HepG2 (cell line): ENCODE data around the gene UBR3. TPM values are rescaled to one million over a fixed set of nuclear protein-coding genes. Genes with fewer than 3 reads are reported as not detected.

Experiments
- ESRRA ChIP-seq: sonication (generic); formaldehyde crosslinking; IDR thresholded peaks from 2 replicates; pipeline ENCODE4 v1.5.1; 2020; ENCODE audit warnings: mild to moderate bottlenecking, low read depth, missing genetic modification reagents
- KAT8 ChIP-seq: IDR thresholded peaks from 2 replicates; pipeline ENCODE4 v1.6.1; 2016; ENCODE audit warnings: missing genetic modification reagents, missing compliant biosample characterization
- PCBP1 ChIP-seq: fragments of 200-400 bp; formaldehyde crosslinking; IDR thresholded peaks from 2 replicates; pipeline ENCODE4 v1.6.1; 2017; ENCODE audit warnings: mild to moderate bottlenecking, low read depth, low read length, borderline replicate concordance
- PTBP1 ChIP-seq: fragments of 200-400 bp; formaldehyde crosslinking; IDR thresholded peaks from 2 replicates; pipeline ENCODE4 v1.6.1; 2018; ENCODE audit warnings: low read length, low read depth; ENCODE audit not compliant: poor library complexity, severe bottlenecking
- SALL2 ChIP-seq: sonication (generic); formaldehyde crosslinking; IDR thresholded peaks from 2 replicates; pipeline ENCODE4 v1.8.1; 2023; ENCODE audit warnings: mild to moderate bottlenecking, missing genetic modification reagents, inconsistent platforms
- ZBTB38 ChIP-seq: sonication (generic); formaldehyde crosslinking; IDR thresholded peaks from 2 replicates; pipeline ENCODE4 v1.5.1; 2020; ENCODE audit warnings: mild to moderate bottlenecking, missing genetic modification reagents
- ZNF430 ChIP-seq: sonication (generic); formaldehyde crosslinking; IDR thresholded peaks from 2 replicates; pipeline ENCODE4 v1.9.0; 2021; ENCODE audit warnings: mild to moderate bottlenecking, missing genetic modification reagents
- ZSCAN12 ChIP-seq: sonication (generic); formaldehyde crosslinking; IDR thresholded peaks from 2 replicates; pipeline ENCODE4 v1.9.0; 2021; ENCODE audit warnings: mild to moderate bottlenecking, missing genetic modification reagents
- polyA plus RNA-seq, 8 experiments: library from polyadenylated mRNA; depleted of rRNA in 3 of 8; stranded (reverse) in 7 of 8; unstranded in 1 of 8; fragments of >200 nt; fragmentation: Illumina TruSeq in 4 of 8; extraction: Trizol in 4 of 8; gene quantifications; 2 replicates each; pipeline versions ENCODE4 v1.2.1 to v1.2.3, GENCODE V29; 2011 to 2016; ENCODE audit warnings: low read depth in 4 of 8, missing spikeins in 1 of 8, mixed read lengths in 1 of 8; ENCODE audit not compliant: insufficient read depth in 1 of 8
- total RNA-seq, 5 experiments: library from RNA; depleted of rRNA; stranded (reverse); fragments of >200 nt; fragmentation: Illumina TruSeq; extraction: Trizol; gene quantifications; 2 replicates each; pipeline ENCODE4 v1.2.3, GENCODE V29; 2016; ENCODE audit warnings: low read depth in 1 of 5
- TF ChIP-seq, protein P1 (sequence below): IDR thresholded peaks from 2 replicates; pipeline ENCODE4 v1.4.0; 2020; ENCODE audit warnings: mild to moderate bottlenecking, missing genetic modification reagents
- TF ChIP-seq, protein P2 (sequence below): IDR thresholded peaks from 2 replicates; pipeline ENCODE4 v1.6.1; 2016
- TF ChIP-seq, protein P3 (sequence below): sonication (generic); formaldehyde crosslinking; conservative IDR thresholded peaks from 2 replicates; pipeline ENCODE4 v1.4.0; 2020; ENCODE audit warnings: mild to moderate bottlenecking, missing genetic modification reagents, moderate library complexity

Gene UBR3
- total and polyA plus RNA-seq, 2 of the 13 experiments (the other 11 are each of a cell fraction or from before 2014, with no cell fraction given): 15.1 to 28.0 TPM

DNA sequence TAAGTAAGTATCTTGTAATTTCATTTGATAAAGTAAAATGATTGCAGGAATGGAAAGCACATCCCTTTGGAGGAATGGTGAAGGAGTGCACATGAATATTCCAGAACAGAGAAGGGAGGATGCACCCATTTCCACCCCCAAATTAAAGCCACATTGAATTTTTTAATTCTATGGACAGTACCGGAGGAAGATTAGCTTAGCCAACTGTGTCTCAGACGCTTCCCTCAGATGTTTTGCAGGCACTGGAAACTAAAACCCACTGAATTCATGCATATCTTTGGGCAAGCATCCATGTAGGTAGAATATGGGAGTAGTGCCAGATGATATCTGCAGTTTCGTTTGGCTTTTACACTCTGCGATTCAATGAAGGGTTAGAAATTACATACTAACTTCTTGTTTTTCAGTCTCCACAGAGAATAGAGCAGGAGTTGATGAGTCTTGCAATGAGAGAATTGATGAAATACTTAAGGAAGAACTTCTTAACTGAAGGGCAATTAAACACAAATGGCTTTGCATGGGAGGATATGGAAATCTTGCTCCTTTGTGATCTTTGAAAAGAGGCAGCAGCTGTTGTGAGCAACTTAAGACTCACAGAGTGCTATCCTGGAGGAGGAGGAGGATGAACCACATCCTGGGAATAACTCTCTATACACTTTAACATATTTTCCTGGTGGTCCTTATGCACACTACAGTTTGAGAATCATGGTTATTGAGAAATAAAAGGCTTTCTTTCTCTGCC is 279.0 kb downstream of the UBR3 start (continued):
- no peak for TF ChIP-seq ESRRA (CRISPR knock-in tag)
- no peak for TF ChIP-seq PTBP1
- TF ChIP-seq, protein P1, sequence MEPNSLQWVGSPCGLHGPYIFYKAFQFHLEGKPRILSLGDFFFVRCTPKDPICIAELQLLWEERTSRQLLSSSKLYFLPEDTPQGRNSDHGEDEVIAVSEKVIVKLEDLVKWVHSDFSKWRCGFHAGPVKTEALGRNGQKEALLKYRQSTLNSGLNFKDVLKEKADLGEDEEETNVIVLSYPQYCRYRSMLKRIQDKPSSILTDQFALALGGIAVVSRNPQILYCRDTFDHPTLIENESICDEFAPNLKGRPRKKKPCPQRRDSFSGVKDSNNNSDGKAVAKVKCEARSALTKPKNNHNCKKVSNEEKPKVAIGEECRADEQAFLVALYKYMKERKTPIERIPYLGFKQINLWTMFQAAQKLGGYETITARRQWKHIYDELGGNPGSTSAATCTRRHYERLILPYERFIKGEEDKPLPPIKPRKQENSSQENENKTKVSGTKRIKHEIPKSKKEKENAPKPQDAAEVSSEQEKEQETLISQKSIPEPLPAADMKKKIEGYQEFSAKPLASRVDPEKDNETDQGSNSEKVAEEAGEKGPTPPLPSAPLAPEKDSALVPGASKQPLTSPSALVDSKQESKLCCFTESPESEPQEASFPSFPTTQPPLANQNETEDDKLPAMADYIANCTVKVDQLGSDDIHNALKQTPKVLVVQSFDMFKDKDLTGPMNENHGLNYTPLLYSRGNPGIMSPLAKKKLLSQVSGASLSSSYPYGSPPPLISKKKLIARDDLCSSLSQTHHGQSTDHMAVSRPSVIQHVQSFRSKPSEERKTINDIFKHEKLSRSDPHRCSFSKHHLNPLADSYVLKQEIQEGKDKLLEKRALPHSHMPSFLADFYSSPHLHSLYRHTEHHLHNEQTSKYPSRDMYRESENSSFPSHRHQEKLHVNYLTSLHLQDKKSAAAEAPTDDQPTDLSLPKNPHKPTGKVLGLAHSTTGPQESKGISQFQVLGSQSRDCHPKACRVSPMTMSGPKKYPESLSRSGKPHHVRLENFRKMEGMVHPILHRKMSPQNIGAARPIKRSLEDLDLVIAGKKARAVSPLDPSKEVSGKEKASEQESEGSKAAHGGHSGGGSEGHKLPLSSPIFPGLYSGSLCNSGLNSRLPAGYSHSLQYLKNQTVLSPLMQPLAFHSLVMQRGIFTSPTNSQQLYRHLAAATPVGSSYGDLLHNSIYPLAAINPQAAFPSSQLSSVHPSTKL (CRISPR knock-in tag): no peak
- TF ChIP-seq PCBP1: no peak
- TF ChIP-seq KAT8 (CRISPR knock-in tag): no peak
- no peak for TF ChIP-seq ZSCAN12 (CRISPR knock-in tag)
- TF ChIP-seq ZNF430 (CRISPR knock-in tag): no peak
- TF ChIP-seq, protein P2, sequence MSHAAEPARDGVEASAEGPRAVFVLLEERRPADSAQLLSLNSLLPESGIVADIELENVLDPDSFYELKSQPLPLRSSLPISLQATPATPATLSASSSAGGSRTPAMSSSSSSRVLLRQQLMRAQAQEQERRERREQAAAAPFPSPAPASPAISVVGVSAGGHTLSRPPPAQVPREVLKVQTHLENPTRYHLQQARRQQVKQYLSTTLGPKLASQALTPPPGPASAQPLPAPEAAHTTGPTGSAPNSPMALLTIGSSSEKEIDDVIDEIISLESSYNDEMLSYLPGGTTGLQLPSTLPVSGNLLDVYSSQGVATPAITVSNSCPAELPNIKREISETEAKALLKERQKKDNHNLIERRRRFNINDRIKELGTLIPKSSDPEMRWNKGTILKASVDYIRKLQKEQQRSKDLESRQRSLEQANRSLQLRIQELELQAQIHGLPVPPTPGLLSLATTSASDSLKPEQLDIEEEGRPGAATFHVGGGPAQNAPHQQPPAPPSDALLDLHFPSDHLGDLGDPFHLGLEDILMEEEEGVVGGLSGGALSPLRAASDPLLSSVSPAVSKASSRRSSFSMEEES: no peak
- no peak for TF ChIP-seq ZBTB38
- TF ChIP-seq SALL2 (CRISPR knock-in tag): no peak
- TF ChIP-seq, protein P3, sequence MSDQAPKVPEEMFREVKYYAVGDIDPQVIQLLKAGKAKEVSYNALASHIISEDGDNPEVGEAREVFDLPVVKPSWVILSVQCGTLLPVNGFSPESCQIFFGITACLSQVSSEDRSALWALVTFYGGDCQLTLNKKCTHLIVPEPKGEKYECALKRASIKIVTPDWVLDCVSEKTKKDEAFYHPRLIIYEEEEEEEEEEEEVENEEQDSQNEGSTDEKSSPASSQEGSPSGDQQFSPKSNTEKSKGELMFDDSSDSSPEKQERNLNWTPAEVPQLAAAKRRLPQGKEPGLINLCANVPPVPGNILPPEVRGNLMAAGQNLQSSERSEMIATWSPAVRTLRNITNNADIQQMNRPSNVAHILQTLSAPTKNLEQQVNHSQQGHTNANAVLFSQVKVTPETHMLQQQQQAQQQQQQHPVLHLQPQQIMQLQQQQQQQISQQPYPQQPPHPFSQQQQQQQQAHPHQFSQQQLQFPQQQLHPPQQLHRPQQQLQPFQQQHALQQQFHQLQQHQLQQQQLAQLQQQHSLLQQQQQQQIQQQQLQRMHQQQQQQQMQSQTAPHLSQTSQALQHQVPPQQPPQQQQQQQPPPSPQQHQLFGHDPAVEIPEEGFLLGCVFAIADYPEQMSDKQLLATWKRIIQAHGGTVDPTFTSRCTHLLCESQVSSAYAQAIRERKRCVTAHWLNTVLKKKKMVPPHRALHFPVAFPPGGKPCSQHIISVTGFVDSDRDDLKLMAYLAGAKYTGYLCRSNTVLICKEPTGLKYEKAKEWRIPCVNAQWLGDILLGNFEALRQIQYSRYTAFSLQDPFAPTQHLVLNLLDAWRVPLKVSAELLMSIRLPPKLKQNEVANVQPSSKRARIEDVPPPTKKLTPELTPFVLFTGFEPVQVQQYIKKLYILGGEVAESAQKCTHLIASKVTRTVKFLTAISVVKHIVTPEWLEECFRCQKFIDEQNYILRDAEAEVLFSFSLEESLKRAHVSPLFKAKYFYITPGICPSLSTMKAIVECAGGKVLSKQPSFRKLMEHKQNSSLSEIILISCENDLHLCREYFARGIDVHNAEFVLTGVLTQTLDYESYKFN: no peak
